Measurements from ENCODE around the gene ZSCAN5B.
"Not testable (repeated sequence)": the region's sequence is repeated elsewhere in the genome, so short reads cannot be mapped to it uniquely, and the experiment has no call there.

GRCh38 chr19:56245764-56246163, 48.2 kb upstream of the ZSCAN5B start:
- TF ChIP-seq CTCF, POLR2A (IDR thresholded peaks at IDR 0.05): not testable (repeated sequence)

Data from prostate gland (tissue), 2 donors.